Loucy (cell line): ENCODE results near the gene SPTY2D1.

Experiments used
- CTCF ChIP-seq: fragments of 200-600 bp; sonication (generic); conservative IDR thresholded peaks from 2 replicates; pipeline ENCODE4 v1.5.1; 2014; ENCODE audit warnings: mild to moderate bottlenecking, antibody characterized with exemption, low read length
- EZH2phosphoT487 ChIP-seq: fragments of 200-600 bp; IDR thresholded peaks from 2 replicates; pipeline ENCODE4 v1.6.1; 2018; ENCODE audit warnings: antibody characterized with exemption, mild to moderate bottlenecking, moderate library complexity, borderline replicate concordance

GRCh38 chr11:18588297-18589252, 45.6 kb downstream of the SPTY2D1 start, which contains the start of gene UEVLD:
- TF ChIP-seq CTCF: no peak
- no peak for TF ChIP-seq EZH2phosphoT487
